Amniotic epithelial cell (primary cell): Measurements from ENCODE around the gene OTOG.

ENCODE experiments used
- DNase-seq: peaks from one replicate; pipeline ENCODE4 v3.0.0-alpha.2; 2010; ENCODE audit warnings: low read depth

Gene OTOG

GRCh38 chr11:17540807-17541206 lies 6.3 kb upstream of the OTOG start:
- no peak for DNase-seq

GRCh38 chr11:17541330-17541885 lies 5.7 kb upstream of the OTOG start:
- no peak for DNase-seq

- no peak for DNase-seq
Measured at GRCh38 chr11:17542249-17542648, 4.8 kb upstream of the OTOG start.

GRCh38 chr11:17543041-17543440 lies 4.0 kb upstream of the OTOG start:
- no peak for DNase-seq

GRCh38 chr11:17543574-17544180 lies 3.4 kb upstream of the OTOG start:
- no peak for DNase-seq

GRCh38 chr11:17544181-17544622 lies 2.9 kb upstream of the OTOG start, which contains the start of gene USH1C:
Gene USH1C, minus strand, starts transcription at chr11:17544416. Its CDS starts 109 bp downstream, at chr11:17544307.
- DNase-seq: no peak

GRCh38 chr11:17546240-17546639 lies 819 bp upstream of the OTOG start:
- DNase-seq: no peak

- no peak for DNase-seq
Measured at GRCh38 chr11:17547932-17548331, 873 bp downstream of the OTOG start.

GRCh38 chr11:17548444-17548843 lies 1.4 kb downstream of the OTOG start:
- DNase-seq: no peak

GRCh38 chr11:17550450-17551346 lies 3.6 kb downstream of the OTOG start:
- no peak for DNase-seq

- DNase-seq: no peak
Measured at GRCh38 chr11:17551347-17552040, 4.4 kb downstream of the OTOG start.

- no peak for DNase-seq
Measured at GRCh38 chr11:17552041-17552355, 4.9 kb downstream of the OTOG start.

- no peak for DNase-seq
Measured at GRCh38 chr11:17552392-17553248, 5.6 kb downstream of the OTOG start.

- DNase-seq: no peak
Measured at GRCh38 chr11:17553249-17553546, 6.1 kb downstream of the OTOG start.

- DNase-seq: no peak
Measured at GRCh38 chr11:17554487-17554886, 7.4 kb downstream of the OTOG start.

- no peak for DNase-seq
Measured at GRCh38 chr11:17556999-17557398, 9.9 kb downstream of the OTOG start.

- DNase-seq: no peak
Measured at GRCh38 chr11:17558025-17558780, 11.1 kb downstream of the OTOG start.

GRCh38 chr11:17558916-17559315 lies 11.9 kb downstream of the OTOG start:
- DNase-seq: no peak

GRCh38 chr11:17559341-17560087 lies 12.5 kb downstream of the OTOG start:
- DNase-seq: no peak
